GM23338 (cell line): ENCODE measurements around the gene ZNF716. TPM values are rescaled to one million over a fixed set of nuclear protein-coding genes. Genes with fewer than 3 reads are reported as not detected.

Source experiments
- ATAC-seq: fragments of 200-7000 bp; cut with Tn5 transposase; 3 replicates; pipeline ENCODE4 v1.9.1; 2020
- DNase-seq: peaks from one replicate; pipeline ENCODE4 v3.0.0-alpha.2; 2015; ENCODE audit warnings: low spot score
- H2AFZ ChIP-seq: fragments of 200-600 bp; sonication (generic); 2 replicates; pipeline ENCODE4 v1.8.0; 2016; ENCODE audit warnings: antibody characterized with exemption, mild to moderate bottlenecking, moderate library complexity
- H3F3A ChIP-seq: fragments of 200-600 bp; sonication (generic); replicated peaks from 2 replicates; pipeline ENCODE4 v1.8.0; 2017; ENCODE audit warnings: antibody characterized with exemption, mixed run types, low read depth
- H3K27ac ChIP-seq: fragments of 200-600 bp; sonication (generic); 2 replicates; pipeline ENCODE4 v1.6.1; 2016; ENCODE audit warnings: low read depth
- H3K27me3 ChIP-seq: fragments of 200-600 bp; sonication (generic); 2 replicates; pipeline ENCODE4 v1.8.0; 2016; ENCODE audit warnings: mild to moderate bottlenecking, mixed run types, moderate library complexity; ENCODE audit not compliant: insufficient read depth
- H3K36me3 ChIP-seq: fragments of 200-600 bp; sonication (generic); 2 replicates; pipeline ENCODE4 v1.8.0; 2016; ENCODE audit warnings: mild to moderate bottlenecking; ENCODE audit not compliant: insufficient read depth
- H3K4me1 ChIP-seq: fragments of 200-600 bp; sonication (generic); 2 replicates; pipeline ENCODE4 v1.8.0; 2016; ENCODE audit warnings: mild to moderate bottlenecking, moderate library complexity; ENCODE audit not compliant: insufficient read depth
- H3K4me2 ChIP-seq: fragments of 200-600 bp; sonication (generic); 2 replicates; pipeline ENCODE4 v1.7.1; 2017; ENCODE audit warnings: mixed run types
- H3K4me3 ChIP-seq: fragments of 200-600 bp; sonication (generic); 2 replicates; pipeline ENCODE4 v1.6.1; 2016; ENCODE audit warnings: mixed run types
- H3K79me2 ChIP-seq: fragments of 200-600 bp; sonication (generic); replicated peaks from 2 replicates; pipeline ENCODE4 v1.8.0; 2017; ENCODE audit warnings: mild to moderate bottlenecking; ENCODE audit not compliant: insufficient read depth
- H3K9me2 ChIP-seq: fragments of 200-600 bp; sonication (generic); 2 replicates; pipeline ENCODE4 v1.8.0; 2017; ENCODE audit not compliant: insufficient read depth
- H4K20me1 ChIP-seq: fragments of 200-600 bp; sonication (generic); replicated peaks from 2 replicates; pipeline ENCODE4 v1.8.0; 2017; ENCODE audit warnings: mild to moderate bottlenecking; ENCODE audit not compliant: insufficient read depth
- H3K27ac Mint-ChIP-seq: 2 replicates; pipeline ENCODE4 v1.8.0; 2020; ENCODE audit warnings: inconsistent platforms, mild to moderate bottlenecking, moderate library complexity, mixed read lengths
- H3K27me3 Mint-ChIP-seq: 3 replicates; pipeline ENCODE4 v1.8.0; 2022; ENCODE audit warnings: low read depth, mild to moderate bottlenecking, moderate library complexity, mixed read lengths, inconsistent platforms; ENCODE audit not compliant: insufficient read depth, poor library complexity
- H3K36me3 Mint-ChIP-seq: 3 replicates; pipeline ENCODE4 v1.8.0; 2021; ENCODE audit warnings: low read depth, mild to moderate bottlenecking, inconsistent platforms, moderate library complexity, mixed read lengths
- H3K4me1 Mint-ChIP-seq: 3 replicates; pipeline ENCODE4 v1.8.0; 2020; ENCODE audit warnings: mild to moderate bottlenecking, inconsistent platforms, mixed read lengths
- H3K4me3 Mint-ChIP-seq: 3 replicates; pipeline ENCODE4 v1.8.0; 2021; ENCODE audit warnings: moderate library complexity, mild to moderate bottlenecking, inconsistent platforms, mixed read lengths
- H3K9me3 Mint-ChIP-seq: 3 replicates; pipeline ENCODE4 v1.8.0; 2020; ENCODE audit warnings: moderate library complexity, mild to moderate bottlenecking, inconsistent platforms, mixed read lengths
- CREB1 ChIP-seq: fragments of 250-450 bp; sonication (Bioruptor Pico); IDR thresholded peaks from 2 replicates; pipeline ENCODE4 v1.5.0; 2020; ENCODE audit warnings: low read depth, mild to moderate bottlenecking, moderate library complexity
- EZH2 ChIP-seq: fragments of 200-600 bp; sonication (generic); IDR thresholded peaks from one replicate; pipeline ENCODE4 v1.8.0; 2017; ENCODE audit warnings: antibody characterized with exemption, mild to moderate bottlenecking, low read depth; ENCODE audit not compliant: unreplicated experiment
- EZH2phosphoT487 ChIP-seq: fragments of 200-600 bp; sonication (generic); IDR thresholded peaks from one replicate; pipeline ENCODE4 v1.8.1; 2018; ENCODE audit warnings: antibody characterized with exemption; ENCODE audit not compliant: unreplicated experiment
- POLR2AphosphoS5 ChIP-seq: IDR thresholded peaks from 2 replicates; pipeline ENCODE4 v1.6.1; 2016; ENCODE audit warnings: antibody characterized with exemption, low read depth
- ZNF114 ChIP-seq: fragments of 250-450 bp; sonication (Bioruptor Pico); IDR thresholded peaks from 2 replicates; pipeline ENCODE4 v1.5.0; 2020; ENCODE audit warnings: mild to moderate bottlenecking, moderate library complexity
- ZNF331 ChIP-seq: fragments of 250-450 bp; sonication (Bioruptor Pico); IDR thresholded peaks from 2 replicates; pipeline ENCODE4 v1.5.0; 2020; ENCODE audit warnings: low read depth, mild to moderate bottlenecking, moderate library complexity
- polyA plus RNA-seq: library from polyadenylated mRNA; unstranded; fragments of >200 nt; fragmentation: Nextera tagmentation; extraction: Ambion mirVana; gene quantifications from 2 replicates; pipeline ENCODE4 v1.2.1, GENCODE V29; 2016
- total RNA-seq: library from RNA; depleted of rRNA; stranded (reverse); fragments of >200 nt; shearing (Covaris generic); gene quantifications from 2 replicates; pipeline ENCODE4 v1.2.3, GENCODE V29; 2014
- TF ChIP-seq, protein P1 (sequence below): fragments of 250-450 bp; sonication (Bioruptor Pico); IDR thresholded peaks from 2 replicates; pipeline ENCODE4 v1.5.0; 2020; ENCODE audit warnings: mild to moderate bottlenecking, moderate library complexity
- TF ChIP-seq, protein P2 (sequence below): IDR thresholded peaks from one replicate; pipeline ENCODE4 v1.6.1; 2018; ENCODE audit warnings: antibody characterized with exemption; ENCODE audit not compliant: unreplicated experiment

Gene ZNF716
- total and polyA plus RNA-seq, 2 experiments from 2014 or later: not detected

DNA sequence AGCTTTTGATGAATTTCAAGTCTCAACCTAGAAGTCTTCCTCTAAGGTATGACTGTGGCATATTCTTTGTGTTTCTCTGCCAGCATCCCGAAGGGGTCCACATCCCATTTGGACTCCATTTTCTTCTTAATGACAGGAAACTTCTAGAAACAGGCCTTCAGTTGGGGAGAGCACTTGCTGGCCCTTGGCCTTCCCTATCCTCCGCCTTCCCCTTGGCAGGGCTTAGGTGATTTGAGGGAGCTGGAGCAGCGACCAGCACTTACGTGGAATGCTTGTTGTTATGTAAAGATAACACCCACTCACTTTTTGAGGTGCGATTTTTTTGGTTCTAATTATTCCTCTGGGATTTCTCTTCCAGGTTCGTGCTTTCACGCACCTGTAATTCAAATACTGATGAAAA lies 42.9 kb upstream of the ZNF716 start (continued):
- TF ChIP-seq, protein P1, sequence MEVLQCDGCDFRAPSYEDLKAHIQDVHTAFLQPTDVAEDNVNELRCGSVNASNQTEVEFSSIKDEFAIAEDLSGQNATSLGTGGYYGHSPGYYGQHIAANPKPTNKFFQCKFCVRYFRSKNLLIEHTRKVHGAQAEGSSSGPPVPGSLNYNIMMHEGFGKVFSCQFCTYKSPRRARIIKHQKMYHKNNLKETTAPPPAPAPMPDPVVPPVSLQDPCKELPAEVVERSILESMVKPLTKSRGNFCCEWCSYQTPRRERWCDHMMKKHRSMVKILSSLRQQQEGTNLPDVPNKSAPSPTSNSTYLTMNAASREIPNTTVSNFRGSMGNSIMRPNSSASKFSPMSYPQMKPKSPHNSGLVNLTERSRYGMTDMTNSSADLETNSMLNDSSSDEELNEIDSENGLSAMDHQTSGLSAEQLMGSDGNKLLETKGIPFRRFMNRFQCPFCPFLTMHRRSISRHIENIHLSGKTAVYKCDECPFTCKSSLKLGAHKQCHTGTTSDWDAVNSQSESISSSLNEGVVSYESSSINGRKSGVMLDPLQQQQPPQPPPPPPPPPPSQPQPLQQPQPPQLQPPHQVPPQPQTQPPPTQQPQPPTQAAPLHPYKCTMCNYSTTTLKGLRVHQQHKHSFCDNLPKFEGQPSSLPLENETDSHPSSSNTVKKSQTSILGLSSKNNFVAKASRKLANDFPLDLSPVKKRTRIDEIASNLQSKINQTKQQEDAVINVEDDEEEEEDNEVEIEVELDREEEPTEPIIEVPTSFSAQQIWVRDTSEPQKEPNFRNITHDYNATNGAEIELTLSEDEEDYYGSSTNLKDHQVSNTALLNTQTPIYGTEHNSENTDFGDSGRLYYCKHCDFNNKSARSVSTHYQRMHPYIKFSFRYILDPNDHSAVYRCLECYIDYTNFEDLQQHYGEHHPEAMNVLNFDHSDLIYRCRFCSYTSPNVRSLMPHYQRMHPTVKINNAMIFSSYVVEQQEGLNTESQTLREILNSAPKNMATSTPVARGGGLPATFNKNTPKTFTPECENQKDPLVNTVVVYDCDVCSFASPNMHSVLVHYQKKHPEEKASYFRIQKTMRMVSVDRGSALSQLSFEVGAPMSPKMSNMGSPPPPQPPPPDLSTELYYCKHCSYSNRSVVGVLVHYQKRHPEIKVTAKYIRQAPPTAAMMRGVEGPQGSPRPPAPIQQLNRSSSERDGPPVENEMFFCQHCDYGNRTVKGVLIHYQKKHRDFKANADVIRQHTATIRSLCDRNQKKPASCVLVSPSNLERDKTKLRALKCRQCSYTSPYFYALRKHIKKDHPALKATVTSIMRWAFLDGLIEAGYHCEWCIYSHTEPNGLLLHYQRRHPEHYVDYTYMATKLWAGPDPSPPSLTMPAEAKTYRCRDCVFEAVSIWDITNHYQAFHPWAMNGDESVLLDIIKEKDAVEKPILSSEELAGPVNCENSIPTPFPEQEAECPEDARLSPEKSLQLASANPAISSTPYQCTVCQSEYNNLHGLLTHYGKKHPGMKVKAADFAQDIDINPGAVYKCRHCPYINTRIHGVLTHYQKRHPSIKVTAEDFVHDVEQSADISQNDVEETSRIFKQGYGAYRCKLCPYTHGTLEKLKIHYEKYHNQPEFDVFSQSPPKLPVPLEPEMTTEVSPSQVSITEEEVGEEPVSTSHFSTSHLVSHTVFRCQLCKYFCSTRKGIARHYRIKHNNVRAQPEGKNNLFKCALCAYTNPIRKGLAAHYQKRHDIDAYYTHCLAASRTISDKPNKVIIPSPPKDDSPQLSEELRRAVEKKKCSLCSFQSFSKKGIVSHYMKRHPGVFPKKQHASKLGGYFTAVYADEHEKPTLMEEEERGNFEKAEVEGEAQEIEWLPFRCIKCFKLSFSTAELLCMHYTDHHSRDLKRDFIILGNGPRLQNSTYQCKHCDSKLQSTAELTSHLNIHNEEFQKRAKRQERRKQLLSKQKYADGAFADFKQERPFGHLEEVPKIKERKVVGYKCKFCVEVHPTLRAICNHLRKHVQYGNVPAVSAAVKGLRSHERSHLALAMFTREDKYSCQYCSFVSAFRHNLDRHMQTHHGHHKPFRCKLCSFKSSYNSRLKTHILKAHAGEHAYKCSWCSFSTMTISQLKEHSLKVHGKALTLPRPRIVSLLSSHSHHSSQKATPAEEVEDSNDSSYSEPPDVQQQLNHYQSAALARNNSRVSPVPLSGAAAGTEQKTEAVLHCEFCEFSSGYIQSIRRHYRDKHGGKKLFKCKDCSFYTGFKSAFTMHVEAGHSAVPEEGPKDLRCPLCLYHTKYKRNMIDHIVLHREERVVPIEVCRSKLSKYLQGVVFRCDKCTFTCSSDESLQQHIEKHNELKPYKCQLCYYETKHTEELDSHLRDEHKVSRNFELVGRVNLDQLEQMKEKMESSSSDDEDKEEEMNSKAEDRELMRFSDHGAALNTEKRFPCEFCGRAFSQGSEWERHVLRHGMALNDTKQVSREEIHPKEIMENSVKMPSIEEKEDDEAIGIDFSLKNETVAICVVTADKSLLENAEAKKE (CRISPR knock-in tag): no peak
- no peak for TF ChIP-seq ZNF331 (CRISPR knock-in tag)

DNA sequence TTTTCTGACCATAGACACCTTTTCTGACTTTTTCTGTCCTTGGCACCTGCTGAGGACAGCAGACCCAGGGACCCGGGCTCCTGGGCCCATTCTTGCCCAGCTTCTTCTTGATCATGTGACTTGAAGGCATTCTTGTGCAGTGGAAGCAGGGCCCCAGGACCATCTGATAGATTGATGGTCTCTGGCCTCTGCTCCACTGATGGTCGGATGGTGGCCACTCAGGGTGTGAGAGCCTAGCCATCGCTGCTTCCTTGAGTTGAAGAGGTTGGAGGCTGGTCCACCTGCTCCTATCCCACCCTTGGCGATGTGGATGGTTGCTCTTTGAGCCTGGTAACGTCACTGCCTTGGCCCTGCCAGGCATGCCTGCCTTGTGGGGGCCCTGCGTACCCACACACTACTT lies 37.8 kb upstream of the ZNF716 start:
- TF ChIP-seq EZH2 (no peak), CREB1 (no peak), ZNF114 (CRISPR knock-in tag) (no peak), EZH2phosphoT487 (no peak), POLR2AphosphoS5 (no peak)
- TF ChIP-seq, protein P2, sequence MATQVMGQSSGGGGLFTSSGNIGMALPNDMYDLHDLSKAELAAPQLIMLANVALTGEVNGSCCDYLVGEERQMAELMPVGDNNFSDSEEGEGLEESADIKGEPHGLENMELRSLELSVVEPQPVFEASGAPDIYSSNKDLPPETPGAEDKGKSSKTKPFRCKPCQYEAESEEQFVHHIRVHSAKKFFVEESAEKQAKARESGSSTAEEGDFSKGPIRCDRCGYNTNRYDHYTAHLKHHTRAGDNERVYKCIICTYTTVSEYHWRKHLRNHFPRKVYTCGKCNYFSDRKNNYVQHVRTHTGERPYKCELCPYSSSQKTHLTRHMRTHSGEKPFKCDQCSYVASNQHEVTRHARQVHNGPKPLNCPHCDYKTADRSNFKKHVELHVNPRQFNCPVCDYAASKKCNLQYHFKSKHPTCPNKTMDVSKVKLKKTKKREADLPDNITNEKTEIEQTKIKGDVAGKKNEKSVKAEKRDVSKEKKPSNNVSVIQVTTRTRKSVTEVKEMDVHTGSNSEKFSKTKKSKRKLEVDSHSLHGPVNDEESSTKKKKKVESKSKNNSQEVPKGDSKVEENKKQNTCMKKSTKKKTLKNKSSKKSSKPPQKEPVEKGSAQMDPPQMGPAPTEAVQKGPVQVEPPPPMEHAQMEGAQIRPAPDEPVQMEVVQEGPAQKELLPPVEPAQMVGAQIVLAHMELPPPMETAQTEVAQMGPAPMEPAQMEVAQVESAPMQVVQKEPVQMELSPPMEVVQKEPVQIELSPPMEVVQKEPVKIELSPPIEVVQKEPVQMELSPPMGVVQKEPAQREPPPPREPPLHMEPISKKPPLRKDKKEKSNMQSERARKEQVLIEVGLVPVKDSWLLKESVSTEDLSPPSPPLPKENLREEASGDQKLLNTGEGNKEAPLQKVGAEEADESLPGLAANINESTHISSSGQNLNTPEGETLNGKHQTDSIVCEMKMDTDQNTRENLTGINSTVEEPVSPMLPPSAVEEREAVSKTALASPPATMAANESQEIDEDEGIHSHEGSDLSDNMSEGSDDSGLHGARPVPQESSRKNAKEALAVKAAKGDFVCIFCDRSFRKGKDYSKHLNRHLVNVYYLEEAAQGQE: no peak
- no peaks in the 10 kb centered on the region for H4K20me1 ChIP-seq
- H3K4me3 ChIP-seq: no peak overlapping the region
- H3K4me2 ChIP-seq: no peak overlapping the region
- Mint-ChIP-seq H3K36me3 (peaks cover 6% of the 10 kb centered on the region; the same call in 1 of the 3 replicates), H3K4me1 (no peaks in the 10 kb centered on the region), H3K27ac (no peak overlapping the region), H3K4me3 (no peak overlapping the region), H3K27me3 (no peaks in the 10 kb centered on the region), H3K9me3 (peaks cover 93% of the 10 kb centered on the region)
- H3K27ac ChIP-seq: no peak overlapping the region
- no peak overlapping the region for H2AFZ ChIP-seq
- H3K4me1 ChIP-seq: no peaks in the 10 kb centered on the region
- H3K36me3 ChIP-seq: no peaks in the 10 kb centered on the region
- H3K79me2 ChIP-seq: no peaks in the 10 kb centered on the region
- no peaks in the 10 kb centered on the region for H3K27me3 ChIP-seq
- H3K9me2 ChIP-seq: no peaks in the 10 kb centered on the region
- no peaks in the 10 kb centered on the region for H3F3A ChIP-seq
- DNase-seq: no peak
- no peak for ATAC-seq
